Ascending aorta (tissue), 2 donors: ENCODE data around the gene ITGB3BP. TPM values are rescaled to one million over a fixed set of nuclear protein-coding genes. Genes with fewer than 3 reads are reported as not detected.

ENCODE experiments used
- DNase-seq, 2 donors: peaks; one replicate each; pipeline ENCODE4 v3.0.0-alpha.2; 2019; ENCODE audit warnings: low spot score in 2 of 2
- H3K27ac ChIP-seq, 2 donors: fragments of 200-600 bp; sonication (generic); one replicate each; pipeline ENCODE4 v1.5.1; 2016 to 2017; ENCODE audit warnings: mild to moderate bottlenecking in 1 of 2
- H3K27me3 ChIP-seq: fragments of 200-600 bp; sonication (generic); one replicate; pipeline ENCODE4 v1.5.1; 2017
- H3K36me3 ChIP-seq, 2 donors: fragments of 200-600 bp; sonication (generic); one replicate each; pipeline ENCODE4 v1.5.1; 2016
- H3K4me1 ChIP-seq, 2 donors: fragments of 200-600 bp; sonication (generic); one replicate each; pipeline ENCODE4 v1.5.1; 2016 to 2017; ENCODE audit warnings: mild to moderate bottlenecking in 1 of 2
- H3K4me3 ChIP-seq, 2 donors: fragments of 200-600 bp; sonication (generic); one replicate each; pipeline ENCODE4 v1.5.1; 2016 to 2017; ENCODE audit warnings: mild to moderate bottlenecking in 1 of 2
- H3K9me3 ChIP-seq, 2 donors: fragments of 200-600 bp; sonication (generic); one replicate each; pipeline ENCODE4 v1.5.1; 2016
- CTCF ChIP-seq, 3 experiments: fragments of 200-600 bp in 2 of 3; fragments of 450-650 bp in 1 of 3; sonication (generic) in 2 of 3; IDR thresholded peaks; one replicate each; pipeline ENCODE4 v1.5.1; 2016 to 2019; ENCODE audit warnings: antibody characterized with exemption in 3 of 3, mild to moderate bottlenecking in 1 of 3, moderate library complexity in 1 of 3
- intact Hi-C: fragments of 100-400 bp; cut with DNase I; formaldehyde crosslinking; loops from one replicate; pipeline ENCODE4 v1.15.1; 2023
- total RNA-seq: library from RNA; depleted of rRNA; stranded (reverse); fragments of >200 nt; gene quantifications from one replicate; pipeline ENCODE4 v1.1.0, GENCODE V29; 2016

ITGB3BP gene
- total RNA-seq, 1 donor from 2014 or later = 4.2 TPM

GRCh38 chr1:63414691-63415365 is 108.2 kb downstream of the ITGB3BP start:
- DNase-seq = no peak
- H3K9me3 ChIP-seq = no peaks in the 10 kb centered on the region
- TF ChIP-seq CTCF (IDR thresholded peaks at IDR 0.05) = no peak
- peaks cover 2 to 11% of the 10 kb centered on the region in 2 donors for H3K36me3 ChIP-seq
- no peaks in the 10 kb centered on the region for H3K4me1 ChIP-seq
- H3K27me3 ChIP-seq = no peaks in the 10 kb centered on the region
- no peak overlapping the region for H3K27ac ChIP-seq
- no peak overlapping the region for H3K4me3 ChIP-seq
- intact Hi-C loops = no loop called here

GRCh38 chr1:63413394-63413793 is 109.6 kb downstream of the ITGB3BP start:
- H3K27me3 ChIP-seq = no peaks in the 10 kb centered on the region
- no peak for TF ChIP-seq CTCF (IDR thresholded peaks at IDR 0.05)
- no peak overlapping the region for H3K27ac ChIP-seq
- H3K36me3 ChIP-seq = peaks cover 2 to 8% of the 10 kb centered on the region in 2 donors
- no peak overlapping the region for H3K4me3 ChIP-seq
- H3K4me1 ChIP-seq = no peaks in the 10 kb centered on the region
- intact Hi-C loops = no loop called here
- H3K9me3 ChIP-seq = no peaks in the 10 kb centered on the region
- DNase-seq = no peak

GRCh38 chr1:63411066-63411465 is 112.0 kb downstream of the ITGB3BP start:
- intact Hi-C loops = no loop called here
- H3K9me3 ChIP-seq = no peaks in the 10 kb centered on the region

GRCh38 chr1:63408331-63408730 is 114.7 kb downstream of the ITGB3BP start:
- H3K4me3 ChIP-seq = no peak overlapping the region
- intact Hi-C loops = no loop called here
- H3K9me3 ChIP-seq = no peaks in the 10 kb centered on the region
- peaks cover 2 to 9% of the 10 kb centered on the region in 2 donors for H3K36me3 ChIP-seq
- TF ChIP-seq CTCF (IDR thresholded peaks at IDR 0.05) = no peak
- H3K4me1 ChIP-seq = no peaks in the 10 kb centered on the region
- H3K27ac ChIP-seq = no peak overlapping the region
- DNase-seq = no peak
- no peaks in the 10 kb centered on the region for H3K27me3 ChIP-seq

More at GRCh38 chr1:63411066-63411465, 112.0 kb downstream of the ITGB3BP start:
- TF ChIP-seq CTCF (IDR thresholded peaks at IDR 0.05) = no peak
- Histone ChIP-seq H3K27me3 (no peaks in the 10 kb centered on the region), H3K4me3 (no peak overlapping the region), H3K4me1 (no peaks in the 10 kb centered on the region), H3K27ac (no peak overlapping the region), H3K36me3 (peaks cover 2 to 8% of the 10 kb centered on the region in 2 donors)
- no peak for DNase-seq

GRCh38 chr1:63407002-63407401 is 116.0 kb downstream of the ITGB3BP start:
- Histone ChIP-seq H3K27ac (no peak overlapping the region), H3K27me3 (no peaks in the 10 kb centered on the region), H3K4me1 (no peaks in the 10 kb centered on the region), H3K4me3 (no peak overlapping the region), H3K36me3 (peaks cover 0 to 10% of the 10 kb centered on the region in 2 donors), H3K9me3 (no peaks in the 10 kb centered on the region)
- no peak for TF ChIP-seq CTCF (IDR thresholded peaks at IDR 0.05)
- intact Hi-C loops = no loop called here
- DNase-seq = no peak
